Stimulated activated CD8-positive, alpha-beta memory T cell treated with anti-CD3 and anti-CD28 coated beads, Interleukin-12 subunit alpha, Interleukin-12 subunit beta, amount 100 ng/mL, for 1 hour (primary cell): ENCODE results near the gene SIGLEC5.

Source experiments
- DNase-seq: peaks from one replicate; pipeline ENCODE4 v3.0.0-alpha.2; 2020; ENCODE audit warnings: low read depth

The SIGLEC5 gene

GRCh38 chr19:51628153-51628939 is 1.9 kb downstream of the SIGLEC5 start:
- DNase-seq, result no peak

- DNase-seq, result no peak
These were observed 2.6 kb downstream of the SIGLEC5 start for GRCh38 chr19:51627491-51628138.

- no peak for DNase-seq
These were observed 3.5 kb downstream of the SIGLEC5 start for GRCh38 chr19:51626675-51627074.

- no peak for DNase-seq
These were observed 9.0 kb downstream of the SIGLEC5 start for GRCh38 chr19:51621178-51621577.

- DNase-seq, result no peak
These were observed 14.2 kb downstream of the SIGLEC5 start for GRCh38 chr19:51615991-51616390.

GRCh38 chr19:51614789-51615188 is 15.4 kb downstream of the SIGLEC5 start:
- no peak for DNase-seq

- no peak for DNase-seq
These were observed 19.6 kb downstream of the SIGLEC5 start for GRCh38 chr19:51610576-51610975.

- DNase-seq, result no peak
These were observed 22.2 kb downstream of the SIGLEC5 start for GRCh38 chr19:51607920-51608562.

GRCh38 chr19:51607077-51607476 is 23.1 kb downstream of the SIGLEC5 start:
- no peak for DNase-seq

GRCh38 chr19:51602189-51602854 is 27.9 kb downstream of the SIGLEC5 start:
- no peak for DNase-seq

- no peak for DNase-seq
These were observed 29.1 kb downstream of the SIGLEC5 start for GRCh38 chr19:51600940-51601580.

- no peak for DNase-seq
These were observed 31.1 kb downstream of the SIGLEC5 start for GRCh38 chr19:51599084-51599483.

- DNase-seq, result no peak
These were observed 31.9 kb downstream of the SIGLEC5 start for GRCh38 chr19:51598159-51598915.

- no peak for DNase-seq
These were observed 34.7 kb downstream of the SIGLEC5 start for GRCh38 chr19:51595190-51596175.

- no peak for DNase-seq
These were observed 35.5 kb downstream of the SIGLEC5 start for GRCh38 chr19:51594774-51595109.

GRCh38 chr19:51593969-51594773 is 36.0 kb downstream of the SIGLEC5 start:
- DNase-seq, result peak; percentile 95

GRCh38 chr19:51593138-51593890 is 36.9 kb downstream of the SIGLEC5 start:
- DNase-seq, result no peak

GRCh38 chr19:51592521-51592920 is 37.7 kb downstream of the SIGLEC5 start:
- DNase-seq, result no peak

- no peak for DNase-seq
These were observed 39.8 kb downstream of the SIGLEC5 start for GRCh38 chr19:51590441-51590840.
